ENCODE measurements around the gene ETFBKMT. TPM values are rescaled to one million over a fixed set of nuclear protein-coding genes. Genes with fewer than 3 reads are reported as not detected.

The ETFBKMT gene, protein sequence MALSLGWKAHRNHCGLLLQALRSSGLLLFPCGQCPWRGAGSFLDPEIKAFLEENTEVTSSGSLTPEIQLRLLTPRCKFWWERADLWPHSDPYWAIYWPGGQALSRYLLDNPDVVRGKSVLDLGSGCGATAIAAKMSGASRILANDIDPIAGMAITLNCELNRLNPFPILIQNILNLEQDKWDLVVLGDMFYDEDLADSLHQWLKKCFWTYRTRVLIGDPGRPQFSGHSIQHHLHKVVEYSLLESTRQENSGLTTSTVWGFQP
- total RNA-seq: 2.9 and 3.1 TPM in 2 replicates

DNA sequence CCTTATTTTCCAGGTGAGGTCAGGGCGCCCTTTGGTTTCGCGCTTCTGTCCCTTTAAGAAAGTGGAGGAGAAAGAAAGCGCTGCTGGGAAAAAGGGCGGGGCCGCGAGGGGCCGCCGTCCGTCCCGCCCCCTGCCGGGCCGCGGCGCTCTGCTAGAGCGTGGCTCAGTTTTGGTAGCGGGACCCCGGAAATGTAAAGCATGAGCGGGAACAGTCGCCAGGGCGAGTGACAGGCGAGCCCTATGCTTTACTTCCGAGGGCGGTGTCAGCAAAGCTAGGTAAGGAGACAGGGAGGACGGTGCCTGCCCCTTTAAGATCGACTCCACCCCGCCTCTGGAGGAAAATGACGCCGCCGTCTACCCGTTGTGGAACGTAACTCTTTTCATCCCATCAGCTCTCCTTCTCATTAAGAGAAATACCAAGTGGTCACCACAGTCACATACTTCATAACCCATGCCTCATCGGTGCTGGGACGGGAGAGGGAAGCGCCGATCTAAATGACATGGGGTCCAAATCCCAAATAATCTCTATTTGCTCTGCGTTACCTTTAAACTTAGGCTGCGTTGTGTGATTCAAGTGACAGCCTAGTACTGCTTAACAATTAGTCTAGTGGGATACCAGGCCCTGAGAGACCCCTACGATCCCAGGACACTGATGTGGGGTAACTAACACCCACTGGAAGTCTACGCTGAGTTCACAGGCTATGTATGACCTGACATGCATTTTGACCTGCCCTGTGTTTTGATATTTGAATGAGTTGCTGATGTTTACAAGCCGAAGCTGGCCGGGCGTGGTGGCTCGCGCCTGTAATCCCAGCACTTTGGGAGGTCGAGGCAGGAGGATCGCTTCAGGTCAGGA, at the start of gene ETFBKMT:
Gene ETFBKMT (plus strand): TSS at position 602 of the 856 bp plus-strand sequence. CDS start 2,266 bp downstream, outside the sequence.

Other genes starting within 250 kb of the ETFBKMT start
- gene DENND5B, start 68.6 kb upstream of the ETFBKMT start, total RNA-seq: 8.8 and 9.6 TPM in 2 replicates
- 2.6 and 4.7 TPM in 2 replicates for gene AMN1, start 69.3 kb downstream of the ETFBKMT start, total RNA-seq